CD4-positive, alpha-beta memory T cell (primary cell): ENCODE data around the gene ADAM19. TPM values are rescaled to one million over a fixed set of nuclear protein-coding genes. Genes with fewer than 3 reads are reported as not detected.
A peak's percentile ranks its signal among the peaks of the same experiment; 100 is the strongest.

Experiments used
- CTCF ChIA-PET: fragments of 350-600 bp; sonication (Branson Sonifier 250); formaldehyde crosslinking; loops from one replicate; lab custom pipeline; 2021; ENCODE audit warnings: inconsistent platforms; ENCODE audit not compliant: partially characterized antibody; lab: Charles Lee
- POLR2A ChIA-PET: fragments of 350-600 bp; sonication (Branson Sonifier 250); formaldehyde crosslinking; loops from one replicate; lab custom pipeline; 2021; ENCODE audit not compliant: partially characterized antibody; lab: Charles Lee
- DNase-seq, 5 donors: peaks; one replicate each; pipeline versions ENCODE4 v3.0.0 to v3.0.0-alpha.2; 2020 to 2022; ENCODE audit warnings: mixed read lengths in 1 of 5
- H3K27ac ChIP-seq: one replicate; pipeline ENCODE4 v1.7.0; 2013; ENCODE audit warnings: low read depth, low read length
- H3K27me3 ChIP-seq: 2 replicates; pipeline ENCODE4 v1.7.0; 2013; ENCODE audit warnings: mild to moderate bottlenecking, low read length, moderate library complexity; ENCODE audit not compliant: insufficient read depth
- H3K36me3 ChIP-seq: 2 replicates; pipeline ENCODE4 v1.7.0; 2013; ENCODE audit warnings: mild to moderate bottlenecking, low read length, moderate library complexity; ENCODE audit not compliant: insufficient read depth
- H3K4me1 ChIP-seq: 2 replicates; pipeline ENCODE4 v1.7.0; 2013; ENCODE audit warnings: mild to moderate bottlenecking, low read length, moderate library complexity; ENCODE audit not compliant: insufficient read depth
- H3K4me3 ChIP-seq, 2 donors: one replicate each; pipeline ENCODE4 v1.7.0; 2013; ENCODE audit warnings: low read length in 2 of 2, mild to moderate bottlenecking in 1 of 2
- H3K9me3 ChIP-seq, 2 donors: one replicate each; pipeline ENCODE4 v1.7.0; 2013; ENCODE audit warnings: low read length in 2 of 2, control low read depth in 1 of 2; ENCODE audit not compliant: control insufficient read depth in 1 of 2
- H3K27ac Mint-ChIP-seq, 7 donors: one replicate each; pipeline ENCODE4 v1.8.0; 2020 to 2021; ENCODE audit warnings: mixed read lengths in 7 of 7, mild to moderate bottlenecking in 6 of 7, inconsistent platforms in 3 of 7, moderate library complexity in 3 of 7
- H3K27me3 Mint-ChIP-seq, 2 donors: one replicate each; pipeline ENCODE4 v1.8.0; 2020 to 2021; ENCODE audit warnings: mixed read lengths in 2 of 2
- H3K36me3 Mint-ChIP-seq, 2 donors: one replicate each; pipeline ENCODE4 v1.8.0; 2020 to 2021; ENCODE audit warnings: mixed read lengths in 2 of 2, inconsistent platforms in 1 of 2, mild to moderate bottlenecking in 1 of 2
- H3K4me1 Mint-ChIP-seq, 4 donors: one replicate each; pipeline ENCODE4 v1.8.0; 2020 to 2021; ENCODE audit warnings: mixed read lengths in 4 of 4, mild to moderate bottlenecking in 1 of 4
- H3K4me3 Mint-ChIP-seq, 8 donors: one replicate each; pipeline ENCODE4 v1.8.0; 2020 to 2021; ENCODE audit warnings: mixed read lengths in 8 of 8, mild to moderate bottlenecking in 7 of 8, moderate library complexity in 6 of 8, inconsistent platforms in 3 of 8
- H3K9me3 Mint-ChIP-seq, 8 donors: one replicate each; pipeline ENCODE4 v1.8.0; 2020 to 2021; ENCODE audit warnings: mixed read lengths in 8 of 8, mild to moderate bottlenecking in 5 of 8, inconsistent platforms in 3 of 8, moderate library complexity in 1 of 8
- intact Hi-C: fragments of 100-400 bp; cut with micrococcal nuclease; formaldehyde crosslinking; loops from one replicate; pipeline ENCODE4 v1.15.1; 2023
- polyA plus RNA-seq, 2 donors: library from polyadenylated mRNA; unstranded; fragments of 300-500 nt; fragmentation: Illumina TruSeq; gene quantifications; one replicate each; pipeline ENCODE4 v1.2.3, GENCODE V29; 2021
- total RNA-seq, 2 experiments: library from RNA; stranded (reverse); gene quantifications; one replicate each; pipeline ENCODE4 v1.2.3, GENCODE V29; 2021

The ADAM19 gene
- total and polyA plus RNA-seq, 4 experiments from 2014 or later = 1.9 to 33.9 (median 28.0) TPM

- Histone ChIP-seq H3K4me3 (no peak overlapping the region), H3K27me3 (no peaks in the 10 kb centered on the region), H3K4me1 (peaks cover 89% of the 10 kb centered on the region), H3K36me3 (no peaks in the 10 kb centered on the region), H3K27ac (peak overlapping the region; percentile 31), H3K9me3 (no peaks in the 10 kb centered on the region)
- Mint-ChIP-seq H3K9me3 (no peaks in the 10 kb centered on the region), H3K27me3 (no peaks in the 10 kb centered on the region), H3K4me3 (peak overlapping the region in 7 of 8 donors; percentile 33 to 75 (median 69)), H3K36me3 (no peaks in the 10 kb centered on the region), H3K4me1 (peaks cover 44 to 80% (median 66%) of the 10 kb centered on the region in 4 donors), H3K27ac (peak overlapping the region; percentile 81 to 96 (median 87))
- intact Hi-C loops = no loop called here
- CTCF ChIA-PET = interaction anchor here (1.0 to 1.6 kb wide), 4 partner anchors 11 to 135 kb away, joined by 3 to 6 read pairs (median 5); no protein-coding TSS in a partner anchor
- POLR2A ChIA-PET = interaction anchor here (0.5 to 3.8 kb wide), 15 partner anchors 9 to 123 kb away, joined by 3 to 44 read pairs (median 3); partner anchors contain the start of gene SOX30
- peak; percentile 56 to 91 (median 63) for DNase-seq
These were observed 32.0 kb upstream of the ADAM19 start for GRCh38 chr5:157607371-157608161.

GRCh38 chr5:157606046-157606445, 30.5 kb upstream of the ADAM19 start:
- no peaks in the 10 kb centered on the region for H3K9me3 ChIP-seq
- H3K4me3 Mint-ChIP-seq = peak overlapping the region in 1 of 8 donors; percentile 36
- intact Hi-C loops = no loop called here
- H3K4me1 Mint-ChIP-seq = peaks cover 43 to 76% (median 59%) of the 10 kb centered on the region in 4 donors
- no peak overlapping the region for H3K27ac ChIP-seq
- H3K36me3 Mint-ChIP-seq = no peaks in the 10 kb centered on the region
- DNase-seq = no peak
- H3K9me3 Mint-ChIP-seq = no peaks in the 10 kb centered on the region
- H3K27me3 Mint-ChIP-seq = no peaks in the 10 kb centered on the region
- no peaks in the 10 kb centered on the region for H3K36me3 ChIP-seq
- H3K27ac Mint-ChIP-seq = peak overlapping the region in 3 of 7 donors; percentile 42 to 60 (median 57)
- H3K27me3 ChIP-seq = no peaks in the 10 kb centered on the region
- POLR2A ChIA-PET = no interaction called here
- CTCF ChIA-PET = no interaction called here
- H3K4me1 ChIP-seq = peaks cover 84% of the 10 kb centered on the region
- H3K4me3 ChIP-seq = no peak overlapping the region

GRCh38 chr5:157603333-157604190, 28.0 kb upstream of the ADAM19 start:
- H3K36me3 ChIP-seq = no peaks in the 10 kb centered on the region
- no peaks in the 10 kb centered on the region for H3K9me3 ChIP-seq
- Mint-ChIP-seq H3K27me3 (no peaks in the 10 kb centered on the region), H3K4me3 (peak overlapping the region; percentile 39 to 84 (median 70)), H3K4me1 (peaks cover 45 to 69% (median 60%) of the 10 kb centered on the region in 4 donors), H3K27ac (peak overlapping the region; percentile 84 to 96 (median 86)), H3K9me3 (no peaks in the 10 kb centered on the region), H3K36me3 (no peaks in the 10 kb centered on the region)
- intact Hi-C loops = loop anchor here (1.0 to 2.0 kb wide), 3 partner anchors 29 to 62 kb away; partner anchors contain the start of gene ADAM19
- no peak overlapping the region for H3K4me3 ChIP-seq
- H3K27ac ChIP-seq = peak overlapping the region; percentile 68
- ChIA-PET POLR2A (interaction anchor here (0.6 to 1.1 kb wide), 3 partner anchors 9 to 62 kb away, joined by 4 to 10 read pairs (median 6); no protein-coding TSS in a partner anchor), CTCF (interaction anchor here (1.0 kb wide), 1 partner anchor 9 kb away, joined by 3 read pairs; no protein-coding TSS in a partner anchor)
- H3K27me3 ChIP-seq = no peaks in the 10 kb centered on the region
- H3K4me1 ChIP-seq = peaks cover 90% of the 10 kb centered on the region
- DNase-seq = peak; percentile 72 to 93 (median 75)

GRCh38 chr5:157602505-157602904, 26.9 kb upstream of the ADAM19 start:
- Histone ChIP-seq H3K4me3 (no peak overlapping the region), H3K4me1 (peaks cover 89% of the 10 kb centered on the region), H3K9me3 (no peaks in the 10 kb centered on the region), H3K27me3 (no peaks in the 10 kb centered on the region), H3K36me3 (no peaks in the 10 kb centered on the region), H3K27ac (peak overlapping the region; percentile 68)
- CTCF ChIA-PET = no interaction called here
- intact Hi-C loops = loop anchor here (2.0 kb wide), 2 partner anchors 28 to 48 kb away; partner anchors contain the start of gene ADAM19
- Mint-ChIP-seq H3K9me3 (no peaks in the 10 kb centered on the region), H3K27me3 (no peaks in the 10 kb centered on the region), H3K4me1 (peaks cover 43 to 69% (median 57%) of the 10 kb centered on the region in 4 donors), H3K36me3 (no peaks in the 10 kb centered on the region), H3K4me3 (peak overlapping the region in 7 of 8 donors; percentile 3 to 84 (median 25)), H3K27ac (peak overlapping the region; percentile 84 to 96 (median 86))
- POLR2A ChIA-PET = interaction anchor here (1.0 kb wide), 1 partner anchor 61 kb away, joined by 5 read pairs; no protein-coding TSS in a partner anchor
- peak in 3 of 5 donors; percentile 12 to 70 (median 17) for DNase-seq

GRCh38 chr5:157600252-157600651, 24.7 kb upstream of the ADAM19 start:
- POLR2A ChIA-PET = no interaction called here
- intact Hi-C loops = no loop called here
- no peak overlapping the region for H3K27ac ChIP-seq

GRCh38 chr5:157599565-157599964, 24.0 kb upstream of the ADAM19 start:
- Mint-ChIP-seq H3K27ac (peak overlapping the region in 3 of 7 donors; percentile 14 to 52 (median 35)), H3K36me3 (no peaks in the 10 kb centered on the region), H3K9me3 (no peaks in the 10 kb centered on the region), H3K4me1 (peaks cover 58 to 85% (median 71%) of the 10 kb centered on the region in 4 donors), H3K4me3 (no peak overlapping the region), H3K27me3 (no peaks in the 10 kb centered on the region)
- Histone ChIP-seq H3K9me3 (no peaks in the 10 kb centered on the region), H3K4me3 (no peak overlapping the region), H3K27me3 (no peaks in the 10 kb centered on the region), H3K4me1 (peaks cover 90% of the 10 kb centered on the region), H3K36me3 (no peaks in the 10 kb centered on the region), H3K27ac (no peak overlapping the region)
- intact Hi-C loops = no loop called here
- ChIA-PET POLR2A (no interaction called here), CTCF (no interaction called here)
- DNase-seq = no peak

More at GRCh38 chr5:157600252-157600651, 24.7 kb upstream of the ADAM19 start:
- Mint-ChIP-seq H3K27me3 (no peaks in the 10 kb centered on the region), H3K27ac (peak overlapping the region in 5 of 7 donors; percentile 8 to 65 (median 52)), H3K36me3 (no peaks in the 10 kb centered on the region), H3K9me3 (no peaks in the 10 kb centered on the region), H3K4me3 (peak overlapping the region in 1 of 8 donors; percentile 18), H3K4me1 (peaks cover 54 to 80% (median 68%) of the 10 kb centered on the region in 4 donors)
- no peak overlapping the region for H3K4me3 ChIP-seq
- DNase-seq = no peak
- H3K4me1 ChIP-seq = peaks cover 89% of the 10 kb centered on the region
- CTCF ChIA-PET = no interaction called here
- H3K9me3 ChIP-seq = no peaks in the 10 kb centered on the region
- H3K27me3 ChIP-seq = no peaks in the 10 kb centered on the region
- no peaks in the 10 kb centered on the region for H3K36me3 ChIP-seq
